ENCODE results near the gene PACSIN3.

DNA sequence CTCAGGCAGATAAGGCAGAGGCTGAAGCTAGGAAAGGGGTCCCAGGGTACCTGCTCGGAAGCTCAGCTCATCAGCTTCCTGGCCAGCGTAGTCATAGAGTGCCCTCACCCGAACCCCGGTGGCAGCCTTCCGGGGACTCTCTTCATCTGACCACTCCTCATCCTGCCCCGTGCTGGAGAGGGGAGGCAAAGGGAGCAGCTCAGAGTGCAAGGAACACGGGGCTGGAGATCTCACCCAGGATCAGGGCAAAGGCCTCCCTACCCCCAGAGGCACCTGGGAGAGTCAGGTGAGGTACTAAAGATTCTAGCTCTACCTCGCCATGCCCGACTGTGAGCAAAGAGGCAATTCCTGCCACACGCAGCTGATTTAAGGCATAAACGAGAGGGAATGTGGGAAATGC, 7.9 kb downstream of the PACSIN3 start:
- TF ChIP-seq FOXM1 (IDR thresholded peaks at IDR 0.05; ENCODE audit: borderline replicate concordance): no peak
- TF ChIP-seq NFRKB (IDR thresholded peaks at IDR 0.05): no peak
- no peak for TF ChIP-seq SP1 (IDR thresholded peaks at IDR 0.05)
- TF ChIP-seq SUZ12 (IDR thresholded peaks at IDR 0.05): no peak
- no peak for TF ChIP-seq ELF4 (IDR thresholded peaks at IDR 0.05)
- no peak for TF ChIP-seq FOXK2 (IDR thresholded peaks at IDR 0.05)
- no peak for TF ChIP-seq BHLHE40 (IDR thresholded peaks at IDR 0.05; ENCODE audit: borderline replicate concordance)
- TF ChIP-seq HDGF (IDR thresholded peaks at IDR 0.05; ENCODE audit: borderline replicate concordance): no peak
